HG03139 (cell line): ENCODE results near the gene TAAR1.
"Not testable (repeated sequence)": the region's sequence is repeated elsewhere in the genome, so short reads cannot be mapped to it uniquely, and the experiment has no call there.

ENCODE experiments used
- ATAC-seq: cut with Tn5 transposase; IDR thresholded peaks from one replicate; pipeline ENCODE4 v1.9.1; 2021; ENCODE audit not compliant: unreplicated experiment

The TAAR1 gene

DNA sequence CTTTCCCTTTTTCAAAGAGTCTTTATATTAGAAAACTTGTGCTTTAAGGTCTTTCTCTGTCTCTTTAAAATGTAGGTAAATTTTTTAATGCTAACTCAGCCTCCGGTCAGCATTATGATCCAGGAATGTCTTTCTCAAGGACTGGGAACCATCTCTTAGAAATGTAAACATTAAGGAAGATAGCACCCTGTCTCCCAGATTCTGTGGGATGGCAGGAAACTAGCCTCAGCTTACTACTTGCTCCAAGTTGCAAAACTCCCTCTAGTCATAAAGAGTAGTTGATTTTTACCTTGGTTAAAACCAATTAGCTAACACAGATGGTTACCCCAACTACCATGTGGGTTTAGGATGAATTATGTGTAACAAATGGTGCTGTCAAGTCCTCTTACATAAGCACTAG is 4.7 kb upstream of the TAAR1 start:
- ATAC-seq = no peak

DNA sequence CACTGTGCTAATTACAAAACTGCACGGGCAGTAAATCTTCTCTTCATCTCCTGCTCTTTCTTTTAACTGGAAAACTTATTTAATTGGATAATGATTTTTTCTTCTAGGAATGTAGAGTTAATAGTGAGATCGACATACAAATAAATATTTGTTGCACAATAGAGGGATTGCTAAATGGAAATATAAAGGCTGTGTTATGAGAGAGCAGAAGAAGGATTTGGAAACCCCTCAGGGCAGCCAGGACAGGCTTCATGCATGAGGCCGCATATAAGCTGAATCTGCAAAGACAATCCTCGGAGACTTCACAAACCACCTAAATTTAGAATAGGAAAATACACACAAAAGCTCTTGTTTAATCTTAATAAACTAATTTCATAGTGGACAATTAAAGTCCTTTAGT is 2.9 kb upstream of the TAAR1 start:
- no peak for ATAC-seq

DNA sequence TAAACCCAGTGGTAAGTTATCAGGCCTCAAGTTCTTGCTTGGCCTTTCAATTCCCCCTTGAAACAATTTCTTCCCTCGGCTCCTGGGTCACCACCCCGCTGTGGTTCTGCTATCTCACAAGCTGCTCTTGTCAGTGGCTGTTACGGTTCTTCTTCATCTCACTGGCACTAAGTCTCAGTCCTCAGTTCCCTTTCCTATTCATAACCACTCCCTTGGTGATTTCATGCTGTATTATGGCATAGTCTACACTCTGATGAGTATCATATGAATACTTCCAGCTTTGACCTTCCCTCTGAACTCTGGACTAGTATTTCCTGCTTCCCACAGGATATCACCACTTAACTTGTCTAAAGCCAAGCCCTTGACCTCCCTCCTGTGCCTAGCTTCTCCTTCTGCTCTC is 7.9 kb downstream of the TAAR1 start:
- ATAC-seq = no peak

GRCh38 chr6:132650429-132650828 is 8.6 kb downstream of the TAAR1 start:
- ATAC-seq = no peak

DNA sequence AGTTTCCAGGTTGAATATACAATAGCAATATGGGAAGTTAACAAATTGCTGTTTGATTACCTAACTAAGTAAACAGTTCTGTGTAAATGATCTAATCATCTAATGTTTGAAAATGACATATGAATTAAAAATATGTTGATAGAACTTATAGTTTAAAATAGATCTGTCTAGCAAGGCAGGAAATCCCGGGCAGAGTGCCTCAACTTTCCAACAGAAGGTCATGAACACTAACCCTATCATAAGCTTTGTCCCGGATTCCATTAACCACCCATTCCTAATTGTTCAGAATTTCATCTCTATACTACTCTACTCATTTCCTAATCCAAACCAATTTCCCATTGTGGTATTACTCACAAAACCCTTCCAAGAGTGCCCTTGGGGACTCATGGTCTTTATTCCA is 10.2 kb downstream of the TAAR1 start:
- no peak for ATAC-seq

- peak; percentile 74 for ATAC-seq
These were observed 10.6 kb downstream of the TAAR1 start for GRCh38 chr6:132648356-132648755.

DNA sequence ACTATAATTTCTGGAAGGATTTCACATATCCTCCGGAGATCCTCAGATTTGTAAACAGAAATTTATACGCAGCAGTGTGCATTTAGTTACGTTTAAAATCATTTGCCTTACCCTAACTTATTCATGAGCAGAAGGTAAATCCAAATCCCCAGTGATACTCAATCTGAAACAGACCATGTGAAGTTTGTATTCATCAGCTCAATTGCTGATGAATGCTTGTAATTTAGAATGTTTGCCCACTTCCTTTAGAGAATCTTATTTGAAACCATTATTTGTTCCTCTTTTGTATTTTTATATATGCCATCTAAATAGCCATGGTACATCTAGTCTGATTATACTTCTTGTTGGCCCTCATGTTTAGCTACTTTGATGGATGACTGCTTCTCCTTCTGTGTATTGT is 15.4 kb downstream of the TAAR1 start:
- ATAC-seq = no peak

GRCh38 chr6:132637135-132637534 is 21.8 kb downstream of the TAAR1 start:
- not testable (repeated sequence) for ATAC-seq

DNA sequence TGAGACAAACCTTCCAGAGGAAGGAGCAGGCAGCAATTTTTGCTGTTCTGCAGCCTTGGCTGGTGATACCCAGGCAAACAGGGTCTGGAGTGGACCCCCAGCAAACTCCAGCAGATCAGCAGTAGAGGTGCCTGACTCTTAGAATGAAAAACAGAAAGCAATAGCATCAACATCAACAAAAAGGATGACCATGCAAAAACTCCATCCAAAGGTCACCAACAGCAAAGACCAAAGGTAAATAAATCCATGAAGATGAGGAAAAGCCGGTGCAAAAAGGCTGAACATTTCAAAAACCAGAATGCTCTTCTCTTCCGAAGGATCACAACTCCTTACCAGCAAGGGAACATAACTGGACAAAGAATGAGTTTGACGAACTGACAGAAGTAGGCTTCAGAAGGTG is 23.1 kb downstream of the TAAR1 start:
- ATAC-seq = not testable (repeated sequence)

DNA sequence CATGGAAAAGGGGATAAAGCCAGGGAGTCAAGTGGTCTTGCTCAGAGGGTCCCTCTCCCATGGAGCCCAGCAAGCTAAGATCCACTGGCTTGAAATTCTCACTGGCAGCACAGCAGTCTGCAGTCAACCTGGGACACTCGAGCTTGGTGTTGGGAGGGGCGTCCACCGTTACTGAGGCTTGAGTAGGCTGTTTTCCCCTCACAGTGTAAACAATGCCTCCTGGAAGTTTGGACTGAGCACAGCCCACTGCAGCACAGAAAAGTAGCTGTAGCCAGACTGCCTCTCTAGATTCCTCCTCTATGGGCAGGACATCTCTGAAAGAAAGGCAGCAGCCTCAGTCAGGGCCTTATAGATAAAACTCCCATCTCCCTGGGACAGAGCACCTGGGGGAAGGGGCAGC is 23.7 kb downstream of the TAAR1 start:
- not testable (repeated sequence) for ATAC-seq

GRCh38 chr6:132634796-132635195 is 24.2 kb downstream of the TAAR1 start:
- ATAC-seq = no peak

GRCh38 chr6:132633362-132633761 is 25.6 kb downstream of the TAAR1 start:
- ATAC-seq = no peak

- no peak for ATAC-seq
These were observed 34.8 kb downstream of the TAAR1 start, which contains the start of gene TAAR2 for GRCh38 chr6:132624175-132624574. TAAR2 (minus strand) TSS chr6:132624275; CDS start chr6:132624275, 0 bp downstream.

DNA sequence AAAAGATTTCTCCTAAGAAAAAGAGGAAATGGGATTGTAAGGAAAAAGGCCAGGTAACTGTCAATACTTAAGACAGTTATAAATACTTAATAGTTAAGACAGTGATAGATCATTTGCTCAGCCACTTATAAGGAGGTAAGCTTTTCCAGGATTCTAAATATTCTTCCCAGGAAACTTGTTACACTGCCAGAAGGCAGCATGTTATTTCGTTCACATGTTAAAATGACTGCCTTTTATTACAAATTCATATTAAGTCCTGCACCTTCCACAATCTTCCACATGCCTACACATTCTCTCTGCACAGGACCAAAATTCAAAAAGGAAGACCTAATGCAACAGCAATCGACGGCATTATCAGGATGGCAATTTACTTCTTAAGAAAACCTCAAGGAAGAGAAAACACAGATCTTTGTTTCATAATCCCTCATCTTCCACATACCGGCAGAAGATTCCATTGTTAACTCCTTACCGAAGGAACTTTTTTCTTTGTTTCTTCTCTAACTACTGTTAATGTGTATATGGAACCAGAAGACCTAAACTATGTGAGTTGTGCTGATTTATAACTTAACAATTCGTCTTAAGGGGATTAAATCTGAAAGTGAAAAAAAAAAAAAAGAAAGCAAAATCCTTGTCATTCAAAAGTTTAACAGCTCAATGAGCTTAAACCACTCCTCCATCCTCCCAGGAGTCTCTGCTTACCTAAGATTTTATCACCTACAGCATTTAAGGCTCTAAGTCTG is 35.7 kb downstream of the TAAR1 start:
- no peak for ATAC-seq

DNA sequence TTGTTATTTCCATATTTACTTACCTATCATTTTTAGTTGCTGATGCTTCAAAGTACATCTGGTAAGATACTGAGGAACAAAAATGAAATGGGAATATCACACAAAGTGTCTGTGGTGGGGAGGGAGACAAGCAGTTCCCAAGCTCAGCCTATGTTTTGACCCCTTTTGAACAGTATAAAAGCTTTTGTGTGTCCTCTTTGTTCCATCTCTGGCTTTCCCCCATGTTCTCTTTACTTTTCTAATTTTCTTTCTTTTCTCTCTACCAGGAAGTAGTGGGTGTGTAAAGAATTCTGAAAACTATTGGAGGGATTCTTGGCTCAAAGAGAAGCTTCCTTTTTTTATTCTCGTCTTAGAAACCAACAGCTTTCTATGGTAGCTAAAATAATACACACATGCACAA is 42.3 kb downstream of the TAAR1 start:
- no peak for ATAC-seq

GRCh38 chr6:132614554-132614953 is 44.4 kb downstream of the TAAR1 start:
- no peak for ATAC-seq

- no peak for ATAC-seq
These were observed 46.4 kb downstream of the TAAR1 start for GRCh38 chr6:132612449-132613108.

DNA sequence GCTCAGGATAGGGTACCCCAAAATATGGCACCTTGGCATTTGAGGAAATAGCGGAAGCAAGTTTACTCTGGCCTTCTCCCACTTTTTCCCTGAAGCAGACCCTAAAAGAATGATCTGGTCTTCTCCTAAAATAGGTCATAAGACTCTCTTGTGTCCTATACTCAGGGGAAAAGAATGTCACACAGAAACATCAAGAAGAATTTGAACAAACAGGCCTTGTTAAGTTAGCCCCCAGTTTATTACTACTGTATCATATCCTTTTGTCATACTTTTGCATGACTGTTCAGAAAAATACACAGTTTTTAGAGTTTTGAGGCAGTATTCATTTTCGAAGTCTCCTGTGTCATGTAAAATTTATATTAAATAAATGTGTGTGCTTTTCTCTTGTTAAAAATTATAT is 47.4 kb downstream of the TAAR1 start:
- no peak for ATAC-seq

GRCh38 chr6:132607544-132608233 is 51.3 kb downstream of the TAAR1 start:
- ATAC-seq = peak; percentile 80

DNA sequence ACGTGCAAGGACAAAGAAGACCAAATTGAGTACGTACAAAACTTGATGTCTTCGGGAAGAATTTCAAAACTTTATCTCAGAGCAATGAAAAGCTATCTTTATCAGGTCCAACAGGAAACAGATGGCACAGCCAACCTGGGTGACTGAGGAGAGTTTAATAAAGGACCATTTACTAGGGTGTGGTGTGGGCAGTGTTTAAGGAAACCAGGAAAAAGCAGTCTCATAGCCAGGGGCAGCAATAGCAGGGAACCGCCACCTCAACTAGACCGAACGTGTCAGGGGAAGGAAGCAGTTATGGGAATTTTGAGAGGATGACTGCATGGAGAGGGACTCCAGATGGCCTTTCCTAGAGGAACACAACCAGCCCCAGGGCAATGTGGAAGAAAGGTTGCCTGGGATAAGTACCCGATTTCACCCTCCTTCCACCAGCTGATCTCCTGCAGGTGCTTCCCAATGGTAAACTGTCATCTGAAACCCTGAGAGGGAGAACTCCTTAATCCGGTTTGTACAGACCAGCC is 54.3 kb downstream of the TAAR1 start:
- ATAC-seq = no peak

DNA sequence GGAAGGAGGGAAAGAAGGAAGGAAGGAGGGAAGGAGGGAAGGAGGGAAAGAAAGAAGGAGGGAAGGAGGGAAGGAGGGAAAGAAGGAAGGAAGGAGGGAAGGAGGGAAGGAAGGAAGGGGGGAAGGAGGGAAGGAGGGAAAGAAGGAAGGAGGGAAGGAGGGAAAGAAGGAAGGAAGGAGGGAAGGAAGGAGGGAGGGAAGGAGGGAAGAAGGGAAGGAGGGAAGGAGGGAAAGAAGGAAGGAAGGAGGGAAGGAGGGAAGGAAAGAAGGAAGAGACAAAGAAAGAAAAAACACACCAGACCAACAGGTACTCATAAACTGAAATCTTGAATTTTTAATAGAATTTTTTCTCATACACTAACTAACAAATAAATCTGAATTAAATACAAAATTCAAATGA is 58.1 kb downstream of the TAAR1 start:
- not testable (repeated sequence) for ATAC-seq

GRCh38 chr6:132598473-132598872 is 60.5 kb downstream of the TAAR1 start:
- no peak for ATAC-seq
